ENCODE data around the gene DCP1A.

GRCh38 chr3:53240989-53241972 is 106.1 kb downstream of the DCP1A start:
- no peak for TF ChIP-seq ZNF207 (IDR thresholded peaks at IDR 0.05; ENCODE audit: borderline replicate concordance)
- TF ChIP-seq BRCA1 (CRISPR knock-in tag; IDR thresholded peaks at IDR 0.05), result no peak
